Measurements from ENCODE around the gene DLGAP1.

DLGAP1 gene

GRCh38 chr18:3491981-3492555, 963.0 kb downstream of the DLGAP1 start:
- Histone ChIP-seq H2BK120ac (ENCODE audit: low read depth, low read length) (no peak overlapping the region), H3K4me2 (ENCODE audit: low read length) (no peak overlapping the region), H3K18ac (ENCODE audit: low read length) (no peak overlapping the region), H3K27ac (ENCODE audit: low read depth, low read length) (no peak overlapping the region), H3K56ac (ENCODE audit: low read length) (no peak overlapping the region), H3K4me1 (ENCODE audit: control insufficient read depth, low read depth, low read length) (peaks cover 3% of the 10 kb centered on the region), H3K36me3 (ENCODE audit: control insufficient read depth, insufficient read depth, low read length) (no peaks in the 10 kb centered on the region), H2BK15ac (replicated peaks; ENCODE audit: low read depth) (no peak overlapping the region), H3K79me1 (ENCODE audit: low read length) (no peaks in the 10 kb centered on the region), H3K79me2 (ENCODE audit: control insufficient read depth, insufficient read depth, low read length) (no peaks in the 10 kb centered on the region), H3K23ac (ENCODE audit: low read length) (no peak overlapping the region), H3K4me3 (ENCODE audit: low read length) (no peak overlapping the region), H4K8ac (ENCODE audit: low read depth, low read length) (no peak overlapping the region), H2BK5ac (ENCODE audit: low read length) (no peak overlapping the region), H2AK5ac (ENCODE audit: low read length) (no peak overlapping the region), H3K4ac (ENCODE audit: low read depth, low read length) (no peak overlapping the region), H3K27me3 (ENCODE audit: insufficient read depth, low read length, poor library complexity) (no peaks in the 10 kb centered on the region), H3K9ac (ENCODE audit: low read length) (no peak overlapping the region), H4K5ac (ENCODE audit: low read length) (no peak overlapping the region)
- DNase-seq = no peak
- no CpG with 5 or more reads among the region's 1 CpG for WGBS (ENCODE audit: extremely low coverage, insufficient coverage, low lambda C conversion rate)

- H3K27ac ChIP-seq (ENCODE audit: low read depth, low read length) = no peak overlapping the region
- H3K36me3 ChIP-seq (ENCODE audit: control insufficient read depth, insufficient read depth, low read length) = no peaks in the 10 kb centered on the region
- H3K79me2 ChIP-seq (ENCODE audit: control insufficient read depth, insufficient read depth, low read length) = no peaks in the 10 kb centered on the region
- H3K4me3 ChIP-seq (ENCODE audit: low read length) = no peak overlapping the region
- H3K23ac ChIP-seq (ENCODE audit: low read length) = no peak overlapping the region
- H2BK5ac ChIP-seq (ENCODE audit: low read length) = no peak overlapping the region
- H2BK15ac ChIP-seq (replicated peaks; ENCODE audit: low read depth) = no peak overlapping the region
- no peak overlapping the region for H2BK120ac ChIP-seq (ENCODE audit: low read depth, low read length)
- H3K18ac ChIP-seq (ENCODE audit: low read length) = no peak overlapping the region
- H4K5ac ChIP-seq (ENCODE audit: low read length) = no peak overlapping the region
- H2AK5ac ChIP-seq (ENCODE audit: low read length) = no peak overlapping the region
- WGBS (ENCODE audit: extremely low coverage, insufficient coverage, low lambda C conversion rate) = no CpG with 5 or more reads among the region's 6 CpGs
- H3K9ac ChIP-seq (ENCODE audit: low read length) = no peak overlapping the region
- no peak overlapping the region for H3K56ac ChIP-seq (ENCODE audit: low read length)
- no peaks in the 10 kb centered on the region for H3K79me1 ChIP-seq (ENCODE audit: low read length)
- peaks cover 3% of the 10 kb centered on the region for H3K4me1 ChIP-seq (ENCODE audit: control insufficient read depth, low read depth, low read length)
- no peaks in the 10 kb centered on the region for H3K27me3 ChIP-seq (ENCODE audit: insufficient read depth, low read length, poor library complexity)
- DNase-seq = no peak
- no peak overlapping the region for H3K4ac ChIP-seq (ENCODE audit: low read depth, low read length)
- no peak overlapping the region for H4K8ac ChIP-seq (ENCODE audit: low read depth, low read length)
- H3K4me2 ChIP-seq (ENCODE audit: low read length) = no peak overlapping the region
Measured at GRCh38 chr18:3489462-3489861, 965.6 kb downstream of the DLGAP1 start.

- no CpG with 5 or more reads among the region's 7 CpGs for WGBS (ENCODE audit: extremely low coverage, insufficient coverage, low lambda C conversion rate)
- Histone ChIP-seq H3K27me3 (ENCODE audit: insufficient read depth, low read length, poor library complexity) (no peaks in the 10 kb centered on the region), H3K79me1 (ENCODE audit: low read length) (no peaks in the 10 kb centered on the region), H3K9ac (ENCODE audit: low read length) (no peak overlapping the region), H3K4me1 (ENCODE audit: control insufficient read depth, low read depth, low read length) (no peaks in the 10 kb centered on the region), H3K23ac (ENCODE audit: low read length) (no peak overlapping the region), H2BK15ac (replicated peaks; ENCODE audit: low read depth) (no peak overlapping the region), H3K36me3 (ENCODE audit: control insufficient read depth, insufficient read depth, low read length) (no peaks in the 10 kb centered on the region), H3K79me2 (ENCODE audit: control insufficient read depth, insufficient read depth, low read length) (no peaks in the 10 kb centered on the region), H3K4me3 (ENCODE audit: low read length) (no peak overlapping the region), H3K27ac (ENCODE audit: low read depth, low read length) (no peak overlapping the region), H3K56ac (ENCODE audit: low read length) (peak overlapping the region; percentile 25), H2AK5ac (ENCODE audit: low read length) (no peak overlapping the region), H3K18ac (ENCODE audit: low read length) (peak overlapping the region; percentile 16), H4K8ac (ENCODE audit: low read depth, low read length) (no peak overlapping the region), H4K5ac (ENCODE audit: low read length) (no peak overlapping the region), H2BK120ac (ENCODE audit: low read depth, low read length) (no peak overlapping the region), H3K4ac (ENCODE audit: low read depth, low read length) (no peak overlapping the region), H2BK5ac (ENCODE audit: low read length) (no peak overlapping the region), H3K4me2 (ENCODE audit: low read length) (no peak overlapping the region)
- DNase-seq = no peak
Measured at GRCh38 chr18:3486512-3486911, 968.6 kb downstream of the DLGAP1 start.

GRCh38 chr18:3485153-3486149, 969.7 kb downstream of the DLGAP1 start:
- Histone ChIP-seq H3K79me2 (ENCODE audit: control insufficient read depth, insufficient read depth, low read length) (no peaks in the 10 kb centered on the region), H2BK5ac (ENCODE audit: low read length) (no peak overlapping the region), H3K23ac (ENCODE audit: low read length) (no peak overlapping the region), H2BK120ac (ENCODE audit: low read depth, low read length) (no peak overlapping the region), H3K27ac (ENCODE audit: low read depth, low read length) (no peak overlapping the region), H3K9ac (ENCODE audit: low read length) (no peak overlapping the region), H3K36me3 (ENCODE audit: control insufficient read depth, insufficient read depth, low read length) (no peaks in the 10 kb centered on the region), H3K4me2 (ENCODE audit: low read length) (no peak overlapping the region), H3K79me1 (ENCODE audit: low read length) (no peaks in the 10 kb centered on the region), H2AK5ac (ENCODE audit: low read length) (no peak overlapping the region), H3K4me1 (ENCODE audit: control insufficient read depth, low read depth, low read length) (no peaks in the 10 kb centered on the region), H2BK15ac (replicated peaks; ENCODE audit: low read depth) (no peak overlapping the region), H4K5ac (ENCODE audit: low read length) (no peak overlapping the region), H3K4me3 (ENCODE audit: low read length) (no peak overlapping the region), H3K27me3 (ENCODE audit: insufficient read depth, low read length, poor library complexity) (no peaks in the 10 kb centered on the region), H3K18ac (ENCODE audit: low read length) (no peak overlapping the region), H3K4ac (ENCODE audit: low read depth, low read length) (no peak overlapping the region), H3K56ac (ENCODE audit: low read length) (no peak overlapping the region), H4K8ac (ENCODE audit: low read depth, low read length) (no peak overlapping the region)
- DNase-seq = no peak
- no CpG with 5 or more reads among the region's 9 CpGs for WGBS (ENCODE audit: extremely low coverage, insufficient coverage, low lambda C conversion rate)

GRCh38 chr18:3482258-3482657, 972.8 kb downstream of the DLGAP1 start:
- no peak overlapping the region for H4K8ac ChIP-seq (ENCODE audit: low read depth, low read length)
- no peak overlapping the region for H4K5ac ChIP-seq (ENCODE audit: low read length)
- H2AK5ac ChIP-seq (ENCODE audit: low read length) = no peak overlapping the region
- H3K79me2 ChIP-seq (ENCODE audit: control insufficient read depth, insufficient read depth, low read length) = no peaks in the 10 kb centered on the region
- no peaks in the 10 kb centered on the region for H3K79me1 ChIP-seq (ENCODE audit: low read length)
- H3K9ac ChIP-seq (ENCODE audit: low read length) = no peak overlapping the region
- H3K18ac ChIP-seq (ENCODE audit: low read length) = no peak overlapping the region
- no peak overlapping the region for H3K56ac ChIP-seq (ENCODE audit: low read length)
- no peak overlapping the region for H2BK5ac ChIP-seq (ENCODE audit: low read length)
- no peak overlapping the region for H3K4me3 ChIP-seq (ENCODE audit: low read length)
- H3K4me2 ChIP-seq (ENCODE audit: low read length) = no peak overlapping the region
- no peak for DNase-seq
- H2BK15ac ChIP-seq (replicated peaks; ENCODE audit: low read depth) = peak overlapping the region; percentile 8
- H3K4ac ChIP-seq (ENCODE audit: low read depth, low read length) = no peak overlapping the region
- no CpG with 5 or more reads among the region's 3 CpGs for WGBS (ENCODE audit: extremely low coverage, insufficient coverage, low lambda C conversion rate)
- H3K27me3 ChIP-seq (ENCODE audit: insufficient read depth, low read length, poor library complexity) = no peaks in the 10 kb centered on the region
- H3K36me3 ChIP-seq (ENCODE audit: control insufficient read depth, insufficient read depth, low read length) = no peaks in the 10 kb centered on the region
- H3K23ac ChIP-seq (ENCODE audit: low read length) = no peak overlapping the region
- H3K4me1 ChIP-seq (ENCODE audit: control insufficient read depth, low read depth, low read length) = no peaks in the 10 kb centered on the region
- no peak overlapping the region for H2BK120ac ChIP-seq (ENCODE audit: low read depth, low read length)
- H3K27ac ChIP-seq (ENCODE audit: low read depth, low read length) = no peak overlapping the region
